SU-DHL-6 (cell line): ENCODE measurements around the gene FOSB.

Source experiments
- H2AFZ ChIP-seq: fragments of 200-600 bp; sonication (generic); 2 replicates; pipeline ENCODE4 v1.6.1; 2014; ENCODE audit warnings: low read depth, mild to moderate bottlenecking, moderate library complexity, mixed read lengths, antibody characterized with exemption, low read length; ENCODE audit not compliant: severe bottlenecking
- H3F3A ChIP-seq: fragments of 200-600 bp; shearing (Covaris generic); 2 replicates; pipeline ENCODE4 v1.6.0; 2016; ENCODE audit warnings: antibody characterized with exemption, mild to moderate bottlenecking; ENCODE audit not compliant: insufficient read depth
- H3K27ac ChIP-seq: fragments of 200-600 bp; sonication (generic); 2 replicates; pipeline ENCODE4 v1.5.1; 2016; ENCODE audit warnings: low read depth, mild to moderate bottlenecking, low read length, moderate library complexity, mixed read lengths
- H3K27me3 ChIP-seq: fragments of 200-600 bp; sonication (generic), shearing (Covaris generic); 2 replicates; pipeline ENCODE4 v1.6.0; 2014; ENCODE audit warnings: mild to moderate bottlenecking, low read length
- H3K36me3 ChIP-seq: fragments of 200-600 bp; sonication (generic); 2 replicates; pipeline ENCODE4 v1.6.1; 2014; ENCODE audit warnings: mild to moderate bottlenecking, low read length, mixed read lengths
- H3K4me2 ChIP-seq: fragments of 300-600, 200-600 bp; shearing (Covaris generic), sonication (generic); 2 replicates; pipeline ENCODE4 v1.6.0; 2014; ENCODE audit warnings: low read length, low read depth, mild to moderate bottlenecking; ENCODE audit not compliant: poor library complexity, severe bottlenecking
- H3K4me3 ChIP-seq: fragments of 200-600 bp; sonication (generic); 2 replicates; pipeline ENCODE4 v1.5.1; 2014; ENCODE audit warnings: antibody characterized with exemption, low read length, mild to moderate bottlenecking, mixed read lengths; ENCODE audit not compliant: insufficient read depth, poor library complexity, severe bottlenecking
- H3K79me2 ChIP-seq: fragments of 200-600 bp; sonication (generic); 2 replicates; pipeline ENCODE4 v1.6.1; 2014; ENCODE audit warnings: mild to moderate bottlenecking, low read length, moderate library complexity; ENCODE audit not compliant: insufficient read depth
- H3K9ac ChIP-seq: fragments of 200-600 bp; sonication (generic); 2 replicates; pipeline ENCODE4 v1.7.0; 2014; ENCODE audit warnings: mild to moderate bottlenecking, low read length
- H3K9me2 ChIP-seq: fragments of 200-600 bp; sonication (generic); replicated peaks from 2 replicates; pipeline ENCODE4 v1.6.1; 2014; ENCODE audit warnings: low read length; ENCODE audit not compliant: insufficient read depth
- H3K9me3 ChIP-seq: fragments of 200-600 bp; sonication (generic); 2 replicates; pipeline ENCODE4 v1.6.1; 2014; ENCODE audit warnings: low read length, mixed read lengths; ENCODE audit not compliant: insufficient read depth
- H4K20me1 ChIP-seq: fragments of 200-600 bp; sonication (generic); 2 replicates; pipeline ENCODE4 v1.6.1; 2014; ENCODE audit warnings: low read depth, mild to moderate bottlenecking, antibody characterized with exemption, low read length, moderate library complexity, mixed read lengths
- EZH2phosphoT487 ChIP-seq: fragments of 200-600 bp; sonication (generic), shearing (Covaris generic); conservative IDR thresholded peaks from 2 replicates; pipeline ENCODE4 v1.6.1; 2018; ENCODE audit warnings: mild to moderate bottlenecking, antibody characterized with exemption, low read length, moderate library complexity, mixed read lengths
- TF ChIP-seq, protein P1 (sequence below): fragments of 200-600 bp; sonication (generic); IDR thresholded peaks from one replicate; pipeline ENCODE4 v1.5.1; 2017; ENCODE audit warnings: antibody characterized with exemption, mild to moderate bottlenecking, low read length, moderate library complexity; ENCODE audit not compliant: insufficient read depth, poor library complexity, severe bottlenecking

The FOSB gene

GRCh38 chr19:45471111-45471930, 3.5 kb downstream of the FOSB start:
- TF ChIP-seq, protein P1, sequence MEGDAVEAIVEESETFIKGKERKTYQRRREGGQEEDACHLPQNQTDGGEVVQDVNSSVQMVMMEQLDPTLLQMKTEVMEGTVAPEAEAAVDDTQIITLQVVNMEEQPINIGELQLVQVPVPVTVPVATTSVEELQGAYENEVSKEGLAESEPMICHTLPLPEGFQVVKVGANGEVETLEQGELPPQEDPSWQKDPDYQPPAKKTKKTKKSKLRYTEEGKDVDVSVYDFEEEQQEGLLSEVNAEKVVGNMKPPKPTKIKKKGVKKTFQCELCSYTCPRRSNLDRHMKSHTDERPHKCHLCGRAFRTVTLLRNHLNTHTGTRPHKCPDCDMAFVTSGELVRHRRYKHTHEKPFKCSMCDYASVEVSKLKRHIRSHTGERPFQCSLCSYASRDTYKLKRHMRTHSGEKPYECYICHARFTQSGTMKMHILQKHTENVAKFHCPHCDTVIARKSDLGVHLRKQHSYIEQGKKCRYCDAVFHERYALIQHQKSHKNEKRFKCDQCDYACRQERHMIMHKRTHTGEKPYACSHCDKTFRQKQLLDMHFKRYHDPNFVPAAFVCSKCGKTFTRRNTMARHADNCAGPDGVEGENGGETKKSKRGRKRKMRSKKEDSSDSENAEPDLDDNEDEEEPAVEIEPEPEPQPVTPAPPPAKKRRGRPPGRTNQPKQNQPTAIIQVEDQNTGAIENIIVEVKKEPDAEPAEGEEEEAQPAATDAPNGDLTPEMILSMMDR: no peak
- no peak for TF ChIP-seq EZH2phosphoT487
- no peaks in the 10 kb centered on the region for H3K36me3 ChIP-seq
- H3K9me3 ChIP-seq: no peaks in the 10 kb centered on the region
- H3K9ac ChIP-seq: no peak overlapping the region
- H3K79me2 ChIP-seq: no peaks in the 10 kb centered on the region
- no peaks in the 10 kb centered on the region for H4K20me1 ChIP-seq
- no peak overlapping the region for H3K27ac ChIP-seq
- no peak overlapping the region for H3K4me2 ChIP-seq
- H3K27me3 ChIP-seq: no peaks in the 10 kb centered on the region
- no peak overlapping the region for H3K4me3 ChIP-seq
- H2AFZ ChIP-seq: no peak overlapping the region
- H3K9me2 ChIP-seq: no peaks in the 10 kb centered on the region
- H3F3A ChIP-seq: 0 out of 2 replicates have a peak, but pooled peaks cover 3% of the 10 kb centered on the region

DNA sequence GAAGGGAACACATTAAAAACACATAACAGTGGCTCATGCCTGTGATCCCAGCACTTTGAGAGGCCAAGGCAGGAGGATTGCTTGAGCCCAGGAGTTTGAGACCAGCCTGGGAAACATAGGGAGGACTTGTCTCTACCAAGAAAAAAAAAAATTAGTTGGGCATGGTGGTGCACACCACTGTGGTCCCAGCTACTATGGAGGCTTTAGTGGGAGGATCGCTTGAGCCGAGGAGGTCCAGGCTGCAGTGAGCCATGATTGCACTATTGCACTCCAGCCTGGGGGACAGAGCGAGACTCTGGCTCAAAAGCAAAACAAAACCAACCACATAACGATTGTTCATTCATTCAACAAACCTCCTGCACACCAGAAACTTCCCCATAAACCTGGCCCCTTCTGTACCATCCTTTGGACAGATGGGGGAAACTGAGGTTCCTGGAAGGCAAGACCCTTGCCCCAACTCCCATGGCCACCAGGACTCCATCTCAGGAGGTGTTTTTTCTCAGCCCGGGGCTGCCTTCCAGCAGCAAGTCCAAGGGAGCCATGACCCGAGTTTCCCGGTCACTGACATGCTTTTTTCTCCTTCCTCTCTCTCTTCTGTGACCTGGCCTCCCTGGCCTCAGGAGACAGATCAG, 4.3 kb downstream of the FOSB start:
- Histone ChIP-seq H3K9ac (no peak overlapping the region), H3K79me2 (no peaks in the 10 kb centered on the region), H3K27ac (no peak overlapping the region), H3K27me3 (no peaks in the 10 kb centered on the region), H2AFZ (no peak overlapping the region), H3K36me3 (no peaks in the 10 kb centered on the region), H3K4me3 (no peak overlapping the region), H3F3A (0 out of 2 replicates have a peak, but pooled peaks cover 3% of the 10 kb centered on the region), H4K20me1 (no peaks in the 10 kb centered on the region), H3K9me3 (no peaks in the 10 kb centered on the region), H3K9me2 (no peaks in the 10 kb centered on the region), H3K4me2 (no peak overlapping the region)
- no peak for TF ChIP-seq EZH2phosphoT487
- TF ChIP-seq, protein P1: no peak

GRCh38 chr19:45472563-45473366, 5.0 kb downstream of the FOSB start:
- Histone ChIP-seq H3K9ac (no peak overlapping the region), H3K79me2 (no peaks in the 10 kb centered on the region), H3K27me3 (no peaks in the 10 kb centered on the region), H3K27ac (no peak overlapping the region), H3K4me3 (no peak overlapping the region), H2AFZ (no peak overlapping the region), H3K9me2 (no peaks in the 10 kb centered on the region), H3K9me3 (no peaks in the 10 kb centered on the region), H3K36me3 (no peaks in the 10 kb centered on the region), H4K20me1 (no peaks in the 10 kb centered on the region), H3F3A (peaks cover 7% of the 10 kb centered on the region; the same call in 1 of the 2 replicates), H3K4me2 (no peak overlapping the region)
- TF ChIP-seq EZH2phosphoT487: no peak
- TF ChIP-seq, protein P1: no peak
